Measurements from ENCODE around the gene SLC35F3. TPM values are rescaled to one million over a fixed set of nuclear protein-coding genes. Genes with fewer than 3 reads are reported as not detected.

Gene SLC35F3
- polyA plus RNA-seq, 1 donor (not counting 4 experiments of a cell fraction or from before 2014, with no cell fraction given): 13.8 TPM

DNA sequence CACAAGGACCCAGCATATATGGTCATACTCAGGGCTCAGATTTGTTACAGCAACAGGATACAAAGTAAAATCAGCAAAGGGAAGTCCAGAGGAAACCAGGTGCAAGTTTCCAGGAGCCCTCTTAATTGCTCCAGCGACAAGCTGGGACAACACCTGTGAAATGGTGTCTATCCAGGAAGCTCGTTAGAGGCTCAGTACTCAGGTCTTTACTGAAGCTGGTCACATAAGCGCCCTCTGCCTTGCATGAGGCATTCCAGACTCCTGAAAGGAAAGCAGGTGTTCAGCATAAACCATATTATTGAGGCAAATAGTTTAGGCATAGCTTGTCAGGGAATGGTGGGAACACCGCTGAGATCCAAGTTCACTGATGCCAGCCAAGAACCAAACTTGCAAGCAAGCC is 231.0 kb downstream of the SLC35F3 start:
- no peaks in the 10 kb centered on the region for H3K9me3 ChIP-seq (ENCODE audit: control insufficient read depth, low read depth, low read length)
- H3K27ac ChIP-seq (ENCODE audit: control insufficient read depth, insufficient read depth, low read length): no peak overlapping the region
- no peak overlapping the region for H3K4me2 ChIP-seq (ENCODE audit: control insufficient read depth, extremely low read depth, insufficient read depth, low read depth, low read length)
- no peak overlapping the region for H3K9ac ChIP-seq (ENCODE audit: control insufficient read depth, extremely low read depth, insufficient read depth, low read length)
- H3K4me1 ChIP-seq (ENCODE audit: control insufficient read depth, extremely low read depth, insufficient read depth, low read length): peaks cover 11% of the 10 kb centered on the region
- no peaks in the 10 kb centered on the region for H3K27me3 ChIP-seq (ENCODE audit: control insufficient read depth, extremely low read depth, insufficient read depth, low read length)
- DNase-seq (ENCODE audit: low read depth, low spot score): no peak
- TF ChIP-seq EZH2 (IDR thresholded peaks at IDR 0.05; ENCODE audit: low read length): no peak
- TF ChIP-seq, protein P1, sequence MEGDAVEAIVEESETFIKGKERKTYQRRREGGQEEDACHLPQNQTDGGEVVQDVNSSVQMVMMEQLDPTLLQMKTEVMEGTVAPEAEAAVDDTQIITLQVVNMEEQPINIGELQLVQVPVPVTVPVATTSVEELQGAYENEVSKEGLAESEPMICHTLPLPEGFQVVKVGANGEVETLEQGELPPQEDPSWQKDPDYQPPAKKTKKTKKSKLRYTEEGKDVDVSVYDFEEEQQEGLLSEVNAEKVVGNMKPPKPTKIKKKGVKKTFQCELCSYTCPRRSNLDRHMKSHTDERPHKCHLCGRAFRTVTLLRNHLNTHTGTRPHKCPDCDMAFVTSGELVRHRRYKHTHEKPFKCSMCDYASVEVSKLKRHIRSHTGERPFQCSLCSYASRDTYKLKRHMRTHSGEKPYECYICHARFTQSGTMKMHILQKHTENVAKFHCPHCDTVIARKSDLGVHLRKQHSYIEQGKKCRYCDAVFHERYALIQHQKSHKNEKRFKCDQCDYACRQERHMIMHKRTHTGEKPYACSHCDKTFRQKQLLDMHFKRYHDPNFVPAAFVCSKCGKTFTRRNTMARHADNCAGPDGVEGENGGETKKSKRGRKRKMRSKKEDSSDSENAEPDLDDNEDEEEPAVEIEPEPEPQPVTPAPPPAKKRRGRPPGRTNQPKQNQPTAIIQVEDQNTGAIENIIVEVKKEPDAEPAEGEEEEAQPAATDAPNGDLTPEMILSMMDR (optimal IDR thresholded peaks at IDR 0.05 in 1 of 3, IDR thresholded peaks at IDR 0.05 in 1 of 3, conservative IDR thresholded peaks at IDR 0.05 in 1 of 3; ENCODE audit: extremely low read depth in 1 of 3, insufficient read depth in 2 of 3, low read length in 3 of 3): no peak
- no peaks in the 10 kb centered on the region for H3K36me3 ChIP-seq (ENCODE audit: control insufficient read depth in 2 of 2, extremely low read depth in 1 of 2, insufficient read depth in 2 of 2, low read length in 2 of 2)
- dilution Hi-C loops (cut with MboI; ENCODE audit: extremely low pct_ligation_motif_present, low sequenced_read_pairs): no loop called here
- H2AFZ ChIP-seq (ENCODE audit: control insufficient read depth, low read length): no peak overlapping the region
- H3K9me1 ChIP-seq (ENCODE audit: control insufficient read depth, extremely low read depth, insufficient read depth, low read length): no peaks in the 10 kb centered on the region
- no peaks in the 10 kb centered on the region for H4K20me1 ChIP-seq (ENCODE audit: control insufficient read depth, extremely low read depth, insufficient read depth, low read length)
- H3K79me2 ChIP-seq (ENCODE audit: control insufficient read depth, insufficient read depth, low read length): no peaks in the 10 kb centered on the region
- H3K4me3 ChIP-seq (ENCODE audit: control insufficient read depth in 2 of 3, extremely low read depth in 1 of 3, insufficient read depth in 2 of 3, low read depth in 1 of 3, low read length in 3 of 3): no peak overlapping the region
- no peak for FAIRE-seq

DNA sequence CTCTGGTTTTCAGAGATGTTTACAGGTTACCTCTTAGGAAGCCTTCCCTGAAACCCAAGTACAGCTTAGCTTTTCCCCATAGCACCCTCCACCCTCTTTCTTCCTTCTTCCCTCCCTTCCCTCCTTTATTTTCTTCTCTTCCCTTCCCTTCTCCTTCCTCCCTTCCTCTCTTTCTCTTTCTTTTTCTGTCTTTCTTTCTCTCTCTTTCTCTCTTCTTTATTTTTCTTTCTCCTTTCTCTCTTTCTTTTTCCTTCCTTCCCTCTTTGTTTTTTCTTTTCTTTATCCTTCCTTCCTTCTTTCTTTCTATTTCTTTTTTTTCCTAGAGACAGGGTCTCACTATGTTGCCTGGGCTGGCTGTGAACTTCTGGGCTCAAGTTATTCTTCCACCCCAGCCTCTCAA is 231.6 kb downstream of the SLC35F3 start:
- Histone ChIP-seq H3K27ac (ENCODE audit: control insufficient read depth, insufficient read depth, low read length) (no peak overlapping the region), H3K79me2 (ENCODE audit: control insufficient read depth, insufficient read depth, low read length) (no peaks in the 10 kb centered on the region), H4K20me1 (ENCODE audit: control insufficient read depth, extremely low read depth, insufficient read depth, low read length) (no peaks in the 10 kb centered on the region), H3K9me3 (ENCODE audit: control insufficient read depth, low read depth, low read length) (no peaks in the 10 kb centered on the region), H3K36me3 (ENCODE audit: control insufficient read depth in 2 of 2, extremely low read depth in 1 of 2, insufficient read depth in 2 of 2, low read length in 2 of 2) (no peaks in the 10 kb centered on the region), H3K4me3 (ENCODE audit: control insufficient read depth in 2 of 3, extremely low read depth in 1 of 3, insufficient read depth in 2 of 3, low read depth in 1 of 3, low read length in 3 of 3) (no peak overlapping the region), H3K27me3 (ENCODE audit: control insufficient read depth, extremely low read depth, insufficient read depth, low read length) (no peaks in the 10 kb centered on the region), H3K9ac (ENCODE audit: control insufficient read depth, extremely low read depth, insufficient read depth, low read length) (no peak overlapping the region), H3K4me1 (ENCODE audit: control insufficient read depth, extremely low read depth, insufficient read depth, low read length) (peaks cover 15% of the 10 kb centered on the region), H3K4me2 (ENCODE audit: control insufficient read depth, extremely low read depth, insufficient read depth, low read depth, low read length) (no peak overlapping the region), H2AFZ (ENCODE audit: control insufficient read depth, low read length) (no peak overlapping the region), H3K9me1 (ENCODE audit: control insufficient read depth, extremely low read depth, insufficient read depth, low read length) (no peaks in the 10 kb centered on the region)
- FAIRE-seq: no peak
- no peak for DNase-seq (ENCODE audit: low read depth, low spot score)
- TF ChIP-seq, protein P1 (optimal IDR thresholded peaks at IDR 0.05 in 1 of 3, IDR thresholded peaks at IDR 0.05 in 1 of 3, conservative IDR thresholded peaks at IDR 0.05 in 1 of 3; ENCODE audit: extremely low read depth in 1 of 3, insufficient read depth in 2 of 3, low read length in 3 of 3): no peak
- TF ChIP-seq EZH2 (IDR thresholded peaks at IDR 0.05; ENCODE audit: low read length): no peak
- dilution Hi-C loops (cut with MboI; ENCODE audit: extremely low pct_ligation_motif_present, low sequenced_read_pairs): no loop called here
